Measurements from ENCODE around the gene USP9X. TPM values are rescaled to one million over a fixed set of nuclear protein-coding genes. Genes with fewer than 3 reads are reported as not detected.
"Not testable (repeated sequence)": the region's sequence is repeated elsewhere in the genome, so short reads cannot be mapped to it uniquely, and the experiment has no call there.

USP9X gene
- polyA plus RNA-seq, 1 experiment, result 18.9 TPM

DNA sequence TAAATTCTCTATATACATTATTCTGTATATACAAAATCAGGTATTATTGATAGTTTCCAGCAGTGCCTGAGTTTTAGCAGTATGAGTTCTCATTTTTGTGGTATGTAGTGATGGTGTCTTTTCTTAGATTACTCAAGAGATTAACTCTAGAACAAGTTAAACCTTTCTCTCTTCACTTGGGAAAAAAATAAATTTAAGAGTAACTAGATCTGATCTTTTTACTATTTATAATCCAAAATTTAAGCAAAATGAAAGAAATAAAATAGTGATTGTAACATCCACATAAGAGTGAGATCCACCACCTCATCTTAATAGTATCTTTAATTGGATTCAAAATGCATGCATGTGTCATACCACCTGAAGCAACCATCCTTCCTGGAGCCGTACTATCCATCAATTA lies 124.6 kb downstream of the USP9X start:
- no peak for DNase-seq (ENCODE audit: low read depth)
- TF ChIP-seq, protein P1, sequence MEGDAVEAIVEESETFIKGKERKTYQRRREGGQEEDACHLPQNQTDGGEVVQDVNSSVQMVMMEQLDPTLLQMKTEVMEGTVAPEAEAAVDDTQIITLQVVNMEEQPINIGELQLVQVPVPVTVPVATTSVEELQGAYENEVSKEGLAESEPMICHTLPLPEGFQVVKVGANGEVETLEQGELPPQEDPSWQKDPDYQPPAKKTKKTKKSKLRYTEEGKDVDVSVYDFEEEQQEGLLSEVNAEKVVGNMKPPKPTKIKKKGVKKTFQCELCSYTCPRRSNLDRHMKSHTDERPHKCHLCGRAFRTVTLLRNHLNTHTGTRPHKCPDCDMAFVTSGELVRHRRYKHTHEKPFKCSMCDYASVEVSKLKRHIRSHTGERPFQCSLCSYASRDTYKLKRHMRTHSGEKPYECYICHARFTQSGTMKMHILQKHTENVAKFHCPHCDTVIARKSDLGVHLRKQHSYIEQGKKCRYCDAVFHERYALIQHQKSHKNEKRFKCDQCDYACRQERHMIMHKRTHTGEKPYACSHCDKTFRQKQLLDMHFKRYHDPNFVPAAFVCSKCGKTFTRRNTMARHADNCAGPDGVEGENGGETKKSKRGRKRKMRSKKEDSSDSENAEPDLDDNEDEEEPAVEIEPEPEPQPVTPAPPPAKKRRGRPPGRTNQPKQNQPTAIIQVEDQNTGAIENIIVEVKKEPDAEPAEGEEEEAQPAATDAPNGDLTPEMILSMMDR (IDR thresholded peaks at IDR 0.05; ENCODE audit: insufficient read depth, low read depth, low read length), result no peak
- CTCF ChIA-PET, result no interaction called here
- no peaks in the 10 kb centered on the region; the same call in 1 of the 2 replicates for H3K36me3 ChIP-seq (ENCODE audit: control insufficient read depth, insufficient read depth, low read length)
- no peaks in the 10 kb centered on the region for H3K27me3 ChIP-seq (ENCODE audit: control insufficient read depth, insufficient read depth, low read length)
- H3K4me3 ChIP-seq (ENCODE audit: low read depth, low read length), result no peak overlapping the region
- POLR2A ChIA-PET, result no interaction called here

DNA sequence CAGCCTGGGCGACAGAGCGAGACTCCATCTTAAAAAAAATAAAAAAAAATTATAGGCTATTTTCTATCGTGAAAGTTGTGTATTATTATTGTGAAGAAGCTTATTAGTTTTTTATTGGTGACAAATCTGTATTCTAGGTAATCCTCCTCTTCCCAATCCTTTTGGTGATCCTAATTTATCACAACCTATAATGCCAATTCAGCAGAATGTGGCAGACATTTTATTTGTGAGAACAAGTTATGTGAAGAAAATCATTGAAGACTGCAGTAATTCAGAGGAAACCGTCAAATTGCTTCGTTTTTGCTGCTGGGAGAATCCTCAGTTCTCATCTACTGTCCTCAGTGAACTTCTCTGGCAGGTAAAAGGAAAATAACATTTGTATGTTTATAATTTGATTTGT lies 139.4 kb downstream of the USP9X start:
- CTCF ChIA-PET, result no interaction called here

DNA sequence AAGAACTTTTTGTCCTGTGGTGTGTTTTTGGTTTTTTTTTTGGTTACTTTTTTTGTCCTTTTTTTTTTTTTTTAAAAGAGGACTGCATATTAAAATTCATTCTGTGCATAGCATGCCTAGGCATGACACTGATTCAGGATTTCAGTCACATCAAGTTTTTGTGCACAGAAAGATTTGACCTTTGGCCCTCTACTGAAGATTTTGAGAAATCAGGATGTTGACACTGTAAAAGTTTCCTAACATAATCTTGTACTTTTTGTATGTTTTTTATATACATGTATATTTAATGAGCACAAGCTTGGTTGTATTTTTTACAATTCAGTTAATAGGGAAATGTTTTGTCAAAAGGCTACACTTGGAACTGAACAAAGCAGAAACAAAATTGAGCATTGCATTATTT lies 148.7 kb downstream of the USP9X start:
- H3K36me3 ChIP-seq (ENCODE audit: control insufficient read depth, insufficient read depth, low read length), result peaks cover 1% of the 10 kb centered on the region; the same call in 1 of the 2 replicates
- H3K27me3 ChIP-seq (ENCODE audit: control insufficient read depth, insufficient read depth, low read length), result no peaks in the 10 kb centered on the region
- H3K4me3 ChIP-seq (ENCODE audit: low read depth, low read length), result no peak overlapping the region
- TF ChIP-seq, protein P1 (IDR thresholded peaks at IDR 0.05; ENCODE audit: insufficient read depth, low read depth, low read length), result no peak
- CTCF ChIA-PET, result no interaction called here
- no peak for DNase-seq (ENCODE audit: low read depth)
- POLR2A ChIA-PET, result no interaction called here

More for the DNA sequence above, 139.4 kb downstream of the USP9X start:
- DNase-seq (ENCODE audit: low read depth), result no peak
- no peaks in the 10 kb centered on the region for H3K36me3 ChIP-seq (ENCODE audit: control insufficient read depth, insufficient read depth, low read length)
- TF ChIP-seq, protein P1 (IDR thresholded peaks at IDR 0.05; ENCODE audit: insufficient read depth, low read depth, low read length), result no peak
- no peak overlapping the region for H3K4me3 ChIP-seq (ENCODE audit: low read depth, low read length)
- POLR2A ChIA-PET, result no interaction called here
- H3K27me3 ChIP-seq (ENCODE audit: control insufficient read depth, insufficient read depth, low read length), result no peaks in the 10 kb centered on the region

DNA sequence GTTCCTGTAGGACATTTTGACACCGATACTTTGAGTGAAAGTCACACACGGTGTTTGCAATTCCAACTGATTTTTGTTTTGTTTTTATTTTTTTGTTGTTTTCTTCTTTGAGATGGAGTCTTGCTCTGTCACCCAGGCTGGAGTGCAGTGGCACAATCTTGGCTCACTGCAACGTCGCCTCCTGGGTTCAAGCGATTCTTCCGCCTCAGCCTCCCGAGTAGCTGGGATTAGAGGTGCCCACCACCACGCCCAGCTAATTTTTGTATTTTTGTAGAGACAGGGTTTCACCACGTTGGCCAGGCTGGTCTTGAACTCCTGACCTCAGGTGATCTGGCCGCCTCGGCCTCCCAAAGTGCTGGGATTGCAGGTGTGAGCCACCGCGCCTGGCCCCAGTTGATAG lies 149.2 kb downstream of the USP9X start:
- H3K27me3 ChIP-seq (ENCODE audit: control insufficient read depth, insufficient read depth, low read length); H3K4me3 ChIP-seq (ENCODE audit: low read depth, low read length); CTCF ChIA-PET; DNase-seq (ENCODE audit: low read depth); H3K36me3 ChIP-seq (ENCODE audit: control insufficient read depth, insufficient read depth, low read length); POLR2A ChIA-PET: not testable (repeated sequence)

DNA sequence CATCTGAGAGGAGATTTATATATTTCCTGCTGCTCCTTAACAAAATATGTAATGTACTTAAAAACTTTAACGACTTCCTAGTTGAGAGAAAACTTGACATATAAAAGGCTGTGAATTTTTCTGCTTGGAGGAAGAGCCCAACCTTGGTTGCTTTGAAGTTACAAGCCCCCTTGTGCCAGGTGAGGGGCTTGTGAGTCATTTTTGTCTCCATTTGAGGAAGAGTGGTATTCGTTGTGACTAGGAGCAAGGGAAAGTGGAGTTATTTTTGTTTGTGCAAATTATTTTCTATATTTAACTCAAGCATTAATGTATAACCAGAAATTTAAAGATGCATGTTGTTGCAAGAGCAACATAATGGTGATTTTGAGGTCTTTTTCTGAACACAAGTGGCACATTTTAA lies 149.7 kb downstream of the USP9X start:
- POLR2A ChIA-PET, result no interaction called here
- H3K36me3 ChIP-seq (ENCODE audit: control insufficient read depth, insufficient read depth, low read length), result peaks cover 1% of the 10 kb centered on the region; the same call in 1 of the 2 replicates
- TF ChIP-seq, protein P1 (IDR thresholded peaks at IDR 0.05; ENCODE audit: insufficient read depth, low read depth, low read length), result no peak
- CTCF ChIA-PET, result no interaction called here
- H3K4me3 ChIP-seq (ENCODE audit: low read depth, low read length), result no peak overlapping the region
- no peaks in the 10 kb centered on the region for H3K27me3 ChIP-seq (ENCODE audit: control insufficient read depth, insufficient read depth, low read length)
- no peak for DNase-seq (ENCODE audit: low read depth)

DNA sequence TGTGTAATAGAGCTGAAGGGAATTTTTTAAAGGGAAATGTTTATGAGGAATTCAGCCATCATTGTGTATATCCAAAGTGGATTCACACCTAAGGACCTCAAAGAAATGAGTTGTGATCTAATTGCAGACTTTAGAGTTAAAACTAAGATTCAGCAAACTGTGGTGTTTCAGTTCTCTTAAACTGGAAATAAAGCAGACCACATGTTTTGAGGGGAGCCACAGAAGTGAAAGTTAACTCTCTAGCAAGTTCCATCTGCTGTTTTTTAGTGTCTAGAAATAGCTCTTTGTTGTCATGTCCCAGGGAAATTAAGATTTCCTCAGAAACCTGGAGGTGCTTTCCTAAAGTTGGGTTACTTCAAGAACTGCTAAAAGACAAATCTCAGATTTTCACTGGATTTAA lies 151.4 kb downstream of the USP9X start:
- ChIA-PET POLR2A (no interaction called here), CTCF (interaction anchor here (0.5 kb wide), 1 partner anchor 128 kb away, joined by 3 read pairs; no protein-coding TSS in a partner anchor)
- Histone ChIP-seq H3K36me3 (ENCODE audit: control insufficient read depth, insufficient read depth, low read length) (no peaks in the 10 kb centered on the region), H3K4me3 (ENCODE audit: low read depth, low read length) (no peak overlapping the region), H3K27me3 (ENCODE audit: control insufficient read depth, insufficient read depth, low read length) (no peaks in the 10 kb centered on the region)
- no peak for DNase-seq (ENCODE audit: low read depth)
- TF ChIP-seq, protein P1 (IDR thresholded peaks at IDR 0.05; ENCODE audit: insufficient read depth, low read depth, low read length), result no peak
